ENCODE measurements around the gene SMAP2.
"Not testable (repeated sequence)": the region's sequence is repeated elsewhere in the genome, so short reads cannot be mapped to it uniquely, and the experiment has no call there.

SMAP2 gene

DNA sequence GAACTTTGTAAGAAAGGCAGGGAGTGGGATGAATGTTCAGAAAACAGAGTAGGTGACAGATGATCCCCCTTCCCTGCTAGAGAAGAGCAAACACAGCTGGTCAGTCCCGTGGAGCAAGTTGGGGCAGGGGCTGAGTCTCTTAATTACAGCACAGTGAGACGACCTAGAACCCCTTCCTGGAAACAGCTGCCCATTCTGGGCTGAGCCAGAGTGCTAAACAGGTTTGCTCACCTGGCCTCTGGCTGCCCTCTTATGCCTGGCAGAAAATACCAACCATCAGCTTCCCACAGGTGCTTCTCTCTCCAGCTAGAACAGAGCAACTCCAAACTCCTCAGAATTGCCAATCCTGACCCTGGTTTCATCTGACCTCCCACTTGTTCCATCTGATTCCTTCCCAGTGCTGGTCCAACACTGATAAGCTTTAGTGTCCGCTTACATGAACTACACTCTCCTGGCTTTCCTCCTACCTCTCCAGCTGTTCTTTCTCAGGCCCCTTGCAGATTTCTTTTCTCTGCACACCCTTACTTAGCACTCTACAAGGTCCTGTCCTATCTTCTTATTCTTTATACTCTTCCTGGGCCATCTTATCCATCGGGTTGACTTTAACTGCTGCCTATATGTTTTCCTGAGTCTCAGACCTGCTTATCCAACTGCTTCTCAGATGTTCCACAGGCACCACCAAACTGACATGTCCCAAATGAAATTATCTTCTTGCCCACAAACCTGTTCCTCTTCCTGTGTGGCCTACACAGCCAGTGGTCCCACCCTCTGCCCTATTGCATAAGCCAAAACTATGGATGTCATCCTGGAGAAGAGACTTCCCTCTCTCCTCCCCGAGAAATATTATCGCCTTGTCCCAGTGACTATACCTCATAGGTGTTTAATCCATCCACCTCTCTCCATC is 33.9 kb upstream of the SMAP2 start:
- peak; percentile 43 for DNase-seq (ENCODE audit: low read depth)
- TF ChIP-seq, protein P1, sequence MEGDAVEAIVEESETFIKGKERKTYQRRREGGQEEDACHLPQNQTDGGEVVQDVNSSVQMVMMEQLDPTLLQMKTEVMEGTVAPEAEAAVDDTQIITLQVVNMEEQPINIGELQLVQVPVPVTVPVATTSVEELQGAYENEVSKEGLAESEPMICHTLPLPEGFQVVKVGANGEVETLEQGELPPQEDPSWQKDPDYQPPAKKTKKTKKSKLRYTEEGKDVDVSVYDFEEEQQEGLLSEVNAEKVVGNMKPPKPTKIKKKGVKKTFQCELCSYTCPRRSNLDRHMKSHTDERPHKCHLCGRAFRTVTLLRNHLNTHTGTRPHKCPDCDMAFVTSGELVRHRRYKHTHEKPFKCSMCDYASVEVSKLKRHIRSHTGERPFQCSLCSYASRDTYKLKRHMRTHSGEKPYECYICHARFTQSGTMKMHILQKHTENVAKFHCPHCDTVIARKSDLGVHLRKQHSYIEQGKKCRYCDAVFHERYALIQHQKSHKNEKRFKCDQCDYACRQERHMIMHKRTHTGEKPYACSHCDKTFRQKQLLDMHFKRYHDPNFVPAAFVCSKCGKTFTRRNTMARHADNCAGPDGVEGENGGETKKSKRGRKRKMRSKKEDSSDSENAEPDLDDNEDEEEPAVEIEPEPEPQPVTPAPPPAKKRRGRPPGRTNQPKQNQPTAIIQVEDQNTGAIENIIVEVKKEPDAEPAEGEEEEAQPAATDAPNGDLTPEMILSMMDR (IDR thresholded peaks at IDR 0.05; ENCODE audit: low read depth, low read length): no peak
- TF ChIP-seq MYC (IDR thresholded peaks at IDR 0.05; ENCODE audit: low read depth, low read length) (no peak), POLR2A (IDR thresholded peaks at IDR 0.05; ENCODE audit: extremely low read depth, insufficient read length) (no peak)
- TF ChIP-seq, protein P2, sequence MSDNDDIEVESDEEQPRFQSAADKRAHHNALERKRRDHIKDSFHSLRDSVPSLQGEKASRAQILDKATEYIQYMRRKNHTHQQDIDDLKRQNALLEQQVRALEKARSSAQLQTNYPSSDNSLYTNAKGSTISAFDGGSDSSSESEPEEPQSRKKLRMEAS (IDR thresholded peaks at IDR 0.05; ENCODE audit: low read depth, low read length): no peak
- H3K4me3 ChIP-seq (ENCODE audit: low read depth, low read length): no peak overlapping the region

- peak; percentile 30 for DNase-seq (ENCODE audit: low read depth)
- TF ChIP-seq POLR2A (IDR thresholded peaks at IDR 0.05; ENCODE audit: extremely low read depth, insufficient read length) (no peak), MYC (IDR thresholded peaks at IDR 0.05; ENCODE audit: low read depth, low read length) (0 out of 2 replicates have a peak, but pooled peaks have one; percentile 22)
- TF ChIP-seq, protein P2 (IDR thresholded peaks at IDR 0.05; ENCODE audit: low read depth, low read length): 0 out of 2 replicates have a peak, but pooled peaks have one; percentile 33
- H3K4me3 ChIP-seq (ENCODE audit: low read depth, low read length): no peak overlapping the region
These were observed 31.8 kb upstream of the SMAP2 start for GRCh38 chr1:40341491-40342380.

DNA sequence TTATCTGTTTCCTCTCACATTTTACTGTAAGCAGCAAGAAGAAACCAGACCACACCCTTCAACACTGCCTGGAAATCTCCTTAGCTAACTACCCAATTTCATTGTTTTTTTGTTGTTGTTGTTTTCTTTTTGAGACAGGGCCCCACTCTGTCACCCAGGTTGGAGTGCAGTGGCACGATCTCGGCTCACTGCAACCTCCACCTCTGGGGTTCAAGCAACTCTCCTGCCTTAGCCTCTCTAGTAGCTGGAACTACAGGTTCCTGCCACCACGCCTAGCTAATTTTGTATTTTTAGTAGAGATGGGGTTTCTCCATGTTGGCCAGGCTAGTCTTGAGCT is 31.2 kb upstream of the SMAP2 start:
- DNase-seq (ENCODE audit: low read depth): not testable (repeated sequence)

GRCh38 chr1:40344597-40344996 is 28.9 kb upstream of the SMAP2 start:
- DNase-seq (ENCODE audit: low read depth): peak; percentile 67
- no peak overlapping the region for H3K4me3 ChIP-seq (ENCODE audit: low read depth, low read length)
- TF ChIP-seq, protein P2 (IDR thresholded peaks at IDR 0.05; ENCODE audit: low read depth, low read length): no peak
- 0 out of 2 replicates have a peak, but pooled peaks have one; percentile 27 for TF ChIP-seq MYC (IDR thresholded peaks at IDR 0.05; ENCODE audit: low read depth, low read length)
- TF ChIP-seq, protein P1 (IDR thresholded peaks at IDR 0.05; ENCODE audit: low read depth, low read length): no peak
- TF ChIP-seq POLR2A (IDR thresholded peaks at IDR 0.05; ENCODE audit: extremely low read depth, insufficient read length): no peak

More for the DNA sequence above, 31.2 kb upstream of the SMAP2 start:
- H3K4me3 ChIP-seq (ENCODE audit: low read depth, low read length): not testable (repeated sequence)

DNA sequence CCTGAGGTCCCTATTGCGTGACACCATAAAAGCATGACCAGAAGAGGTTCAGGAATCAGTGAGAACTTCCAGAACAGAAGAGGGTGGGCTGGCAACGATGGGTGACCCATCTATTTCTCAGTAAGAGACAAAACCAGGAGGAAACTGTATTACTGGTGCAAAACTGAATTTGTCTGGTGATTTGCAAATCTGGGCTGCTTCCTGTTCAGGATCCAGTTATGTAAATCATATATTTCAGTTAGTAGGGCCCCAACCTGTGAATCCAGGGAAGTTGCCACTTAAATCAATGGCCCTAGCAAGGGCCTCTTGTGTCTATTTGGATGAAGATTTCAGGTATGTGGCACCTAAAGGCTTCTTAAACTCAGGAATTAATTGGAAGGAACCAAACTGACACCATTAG is 23.1 kb upstream of the SMAP2 start:
- TF ChIP-seq, protein P2 (IDR thresholded peaks at IDR 0.05; ENCODE audit: low read depth, low read length): no peak
- TF ChIP-seq POLR2A (IDR thresholded peaks at IDR 0.05; ENCODE audit: extremely low read depth, insufficient read length) (no peak), MYC (IDR thresholded peaks at IDR 0.05; ENCODE audit: low read depth, low read length) (no peak)
- TF ChIP-seq, protein P1 (IDR thresholded peaks at IDR 0.05; ENCODE audit: low read depth, low read length): no peak
- DNase-seq (ENCODE audit: low read depth): no peak
- H3K4me3 ChIP-seq (ENCODE audit: low read depth, low read length): no peak overlapping the region

DNA sequence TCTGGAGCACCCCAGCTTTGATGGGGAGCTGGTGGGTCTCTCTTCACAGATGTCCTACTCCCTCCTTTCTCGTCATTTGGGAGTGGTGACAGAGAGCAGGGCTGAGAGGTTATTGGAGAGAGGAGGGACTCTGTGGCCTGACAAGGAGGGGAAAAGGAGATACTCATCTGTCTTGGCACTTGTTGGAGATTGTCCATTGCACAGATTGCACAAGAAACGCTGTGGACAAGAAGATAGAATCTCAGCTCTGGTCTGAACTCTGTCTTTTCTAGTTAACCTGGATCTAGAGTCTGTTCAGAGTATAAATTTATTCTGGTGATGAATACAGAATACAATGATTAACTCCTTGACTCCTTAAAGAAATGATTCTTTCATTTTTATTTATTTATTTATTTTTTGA is 22.4 kb upstream of the SMAP2 start:
- DNase-seq (ENCODE audit: low read depth): no peak
- TF ChIP-seq, protein P1 (IDR thresholded peaks at IDR 0.05; ENCODE audit: low read depth, low read length): no peak
- TF ChIP-seq MYC (IDR thresholded peaks at IDR 0.05; ENCODE audit: low read depth, low read length) (no peak), POLR2A (IDR thresholded peaks at IDR 0.05; ENCODE audit: extremely low read depth, insufficient read length) (no peak)
- TF ChIP-seq, protein P2 (IDR thresholded peaks at IDR 0.05; ENCODE audit: low read depth, low read length): no peak
- no peak overlapping the region for H3K4me3 ChIP-seq (ENCODE audit: low read depth, low read length)
